PFSK-1 (cell line): Measurements from ENCODE around the gene OTUD3.

Experiments used
- FOXP2 ChIP-seq: optimal IDR thresholded peaks from 2 replicates; pipeline ENCODE3; 2011; ENCODE audit warnings: borderline replicate concordance, control low read depth, inconsistent platforms; ENCODE audit not compliant: insufficient read depth; ENCODE audit errors: extremely low read length, extremely low read depth
- POLR2AphosphoS5 ChIP-seq: IDR thresholded peaks from 2 replicates; pipeline ENCODE4 v1.6.1; 2012; ENCODE audit warnings: low read depth, mild to moderate bottlenecking, control low read depth, low read length, moderate library complexity
- SIN3A ChIP-seq: IDR thresholded peaks from 2 replicates; pipeline ENCODE4 v1.6.1; 2012; ENCODE audit warnings: mild to moderate bottlenecking, low read length, moderate library complexity, borderline replicate concordance; ENCODE audit not compliant: insufficient read depth
- TAF1 ChIP-seq: IDR thresholded peaks from 2 replicates; pipeline ENCODE4 v1.6.1; 2012; ENCODE audit warnings: low read length, control low read depth, borderline replicate concordance; ENCODE audit not compliant: insufficient read depth
- TF ChIP-seq, protein P1 (sequence below), 2 experiments: IDR thresholded peaks; 2 replicates each; pipeline versions ENCODE4 v1.6.1 to v1.8.0; 2011 to 2012; ENCODE audit warnings: low read depth in 2 of 2, low read length in 2 of 2, control low read depth in 1 of 2, inconsistent platforms in 1 of 2, mild to moderate bottlenecking in 1 of 2, moderate library complexity in 1 of 2; ENCODE audit not compliant: insufficient read depth in 1 of 2

OTUD3 gene

DNA sequence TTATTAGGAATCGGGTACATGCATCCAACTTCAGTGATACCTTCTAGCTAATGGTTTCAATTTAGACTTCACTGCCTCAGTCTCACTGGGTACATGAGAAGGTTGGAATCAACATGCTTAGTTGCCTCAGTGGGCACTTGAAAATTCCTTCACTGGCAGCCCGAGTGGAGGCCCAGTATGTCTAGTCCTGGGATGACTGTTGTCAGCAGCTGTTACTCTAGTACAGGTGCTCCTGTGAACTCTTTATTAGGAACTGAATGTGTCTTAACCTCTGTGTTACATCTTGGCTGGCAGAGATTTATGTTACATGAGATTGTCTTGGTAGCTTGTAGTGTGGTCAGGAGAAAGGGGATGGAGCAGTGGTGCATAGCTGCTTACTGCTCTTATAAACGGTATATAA lies 27.8 kb downstream of the OTUD3 start:
- TF ChIP-seq TAF1 (no peak), FOXP2 (no peak), POLR2AphosphoS5 (no peak), SIN3A (no peak)
- TF ChIP-seq, protein P1, sequence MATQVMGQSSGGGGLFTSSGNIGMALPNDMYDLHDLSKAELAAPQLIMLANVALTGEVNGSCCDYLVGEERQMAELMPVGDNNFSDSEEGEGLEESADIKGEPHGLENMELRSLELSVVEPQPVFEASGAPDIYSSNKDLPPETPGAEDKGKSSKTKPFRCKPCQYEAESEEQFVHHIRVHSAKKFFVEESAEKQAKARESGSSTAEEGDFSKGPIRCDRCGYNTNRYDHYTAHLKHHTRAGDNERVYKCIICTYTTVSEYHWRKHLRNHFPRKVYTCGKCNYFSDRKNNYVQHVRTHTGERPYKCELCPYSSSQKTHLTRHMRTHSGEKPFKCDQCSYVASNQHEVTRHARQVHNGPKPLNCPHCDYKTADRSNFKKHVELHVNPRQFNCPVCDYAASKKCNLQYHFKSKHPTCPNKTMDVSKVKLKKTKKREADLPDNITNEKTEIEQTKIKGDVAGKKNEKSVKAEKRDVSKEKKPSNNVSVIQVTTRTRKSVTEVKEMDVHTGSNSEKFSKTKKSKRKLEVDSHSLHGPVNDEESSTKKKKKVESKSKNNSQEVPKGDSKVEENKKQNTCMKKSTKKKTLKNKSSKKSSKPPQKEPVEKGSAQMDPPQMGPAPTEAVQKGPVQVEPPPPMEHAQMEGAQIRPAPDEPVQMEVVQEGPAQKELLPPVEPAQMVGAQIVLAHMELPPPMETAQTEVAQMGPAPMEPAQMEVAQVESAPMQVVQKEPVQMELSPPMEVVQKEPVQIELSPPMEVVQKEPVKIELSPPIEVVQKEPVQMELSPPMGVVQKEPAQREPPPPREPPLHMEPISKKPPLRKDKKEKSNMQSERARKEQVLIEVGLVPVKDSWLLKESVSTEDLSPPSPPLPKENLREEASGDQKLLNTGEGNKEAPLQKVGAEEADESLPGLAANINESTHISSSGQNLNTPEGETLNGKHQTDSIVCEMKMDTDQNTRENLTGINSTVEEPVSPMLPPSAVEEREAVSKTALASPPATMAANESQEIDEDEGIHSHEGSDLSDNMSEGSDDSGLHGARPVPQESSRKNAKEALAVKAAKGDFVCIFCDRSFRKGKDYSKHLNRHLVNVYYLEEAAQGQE (IDR thresholded peaks at IDR 0.05; ENCODE audit: insufficient read depth in 1 of 2, low read depth in 2 of 2, low read length in 2 of 2) = no peak

DNA sequence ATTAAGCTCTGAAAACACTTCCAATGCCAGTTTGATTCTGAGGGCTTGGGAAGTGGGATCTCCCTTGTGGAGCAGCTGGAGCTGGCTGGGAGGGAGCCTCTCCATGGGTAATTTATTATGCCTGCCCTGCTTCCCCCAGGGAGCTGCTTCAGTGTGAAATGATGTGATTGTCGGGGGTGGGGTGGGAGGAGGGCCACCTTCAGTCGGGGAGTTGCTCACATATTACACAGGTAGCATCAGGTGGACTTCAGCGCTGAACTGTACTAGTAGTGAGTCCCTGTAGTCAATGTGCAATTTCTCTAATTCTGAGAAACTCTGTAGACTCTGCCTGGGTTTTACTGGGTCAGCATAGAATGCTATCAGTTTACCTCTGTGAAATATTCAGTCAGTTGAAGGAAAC lies 28.5 kb downstream of the OTUD3 start:
- no peak for TF ChIP-seq SIN3A
- no peak for TF ChIP-seq POLR2AphosphoS5
- TF ChIP-seq, protein P1 (IDR thresholded peaks at IDR 0.05; ENCODE audit: insufficient read depth in 1 of 2, low read depth in 2 of 2, low read length in 2 of 2) = no peak
- no peak for TF ChIP-seq FOXP2
- no peak for TF ChIP-seq TAF1

DNA sequence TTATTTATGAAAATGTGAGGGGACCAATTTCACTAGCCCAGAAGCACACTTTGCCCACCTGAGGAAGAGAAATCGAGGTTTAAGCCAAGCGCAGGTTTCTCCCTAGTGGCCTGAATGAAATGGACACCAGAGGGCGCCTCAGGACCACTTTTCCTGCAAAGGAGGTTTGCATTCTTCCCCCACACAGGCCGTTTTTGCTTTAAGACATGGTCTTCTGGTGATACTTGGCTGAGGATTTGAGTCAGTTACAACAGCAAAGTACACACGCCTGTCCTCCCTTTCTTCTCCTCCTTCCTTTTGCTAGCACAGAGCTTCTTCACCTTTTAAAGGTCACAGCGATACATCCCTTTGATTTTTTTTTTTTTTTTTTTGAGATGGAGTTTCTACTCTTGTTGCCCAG lies 35.9 kb downstream of the OTUD3 start:
- TF ChIP-seq TAF1 = no peak
- TF ChIP-seq, protein P1 (IDR thresholded peaks at IDR 0.05; ENCODE audit: insufficient read depth in 1 of 2, low read depth in 2 of 2, low read length in 2 of 2) = no peak
- TF ChIP-seq FOXP2 = no peak

DNA sequence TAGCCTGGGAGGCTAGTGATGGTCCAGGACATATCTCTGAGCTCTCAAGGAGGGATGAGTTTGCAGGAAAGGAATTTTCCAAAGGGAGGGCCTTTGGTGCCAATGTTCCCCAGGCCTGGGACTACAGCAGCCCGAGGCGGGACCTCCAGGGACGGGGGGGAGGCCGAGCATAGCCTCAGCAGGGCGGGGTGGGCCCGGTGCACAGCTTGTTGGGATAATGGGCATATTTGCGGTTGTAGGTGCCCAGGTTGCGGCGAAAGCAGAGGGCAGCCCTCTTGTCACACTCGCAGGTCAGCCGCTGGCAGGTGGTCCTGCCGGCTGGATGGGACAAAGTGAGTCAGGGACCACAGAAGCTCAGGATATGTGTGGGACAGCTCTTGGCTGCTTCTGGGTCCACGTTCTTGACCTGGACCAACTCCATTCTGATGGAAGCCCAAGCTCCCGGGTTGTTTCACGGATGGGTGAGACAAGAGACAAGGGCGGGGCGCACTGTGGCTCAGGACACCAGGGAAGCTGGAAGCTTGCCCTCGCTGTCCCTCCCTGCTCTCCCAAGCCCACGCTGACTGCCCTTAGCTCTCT lies 38.0 kb downstream of the OTUD3 start:
- no peak for TF ChIP-seq SIN3A
- no peak for TF ChIP-seq TAF1
- TF ChIP-seq FOXP2 = no peak
- no peak for TF ChIP-seq POLR2AphosphoS5
- TF ChIP-seq, protein P1 (IDR thresholded peaks at IDR 0.05; ENCODE audit: insufficient read depth in 1 of 2, low read depth in 2 of 2, low read length in 2 of 2) = no peak

DNA sequence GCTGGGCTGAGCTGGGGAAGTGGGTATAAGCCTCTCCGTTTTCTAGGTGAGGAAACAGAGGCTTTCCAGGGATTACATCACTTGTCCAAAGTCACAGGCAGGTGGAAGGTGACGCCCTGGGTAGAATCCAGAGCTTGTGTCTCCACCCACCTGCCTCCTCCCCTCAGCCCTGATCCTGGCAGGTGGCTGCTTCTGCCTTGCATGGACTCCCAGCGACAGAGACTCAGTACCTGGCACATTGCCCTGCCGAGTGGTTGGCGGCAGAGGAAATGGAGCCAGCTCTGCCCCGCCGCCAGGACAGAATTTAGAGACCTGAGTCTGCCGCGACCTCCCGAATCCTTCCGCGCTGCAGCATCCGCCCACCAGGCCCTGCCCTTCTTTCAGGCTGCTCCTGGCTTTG lies 39.1 kb downstream of the OTUD3 start:
- no peak for TF ChIP-seq SIN3A
- TF ChIP-seq FOXP2 = no peak
- TF ChIP-seq, protein P1 (IDR thresholded peaks at IDR 0.05; ENCODE audit: insufficient read depth in 1 of 2, low read depth in 2 of 2, low read length in 2 of 2) = no peak
- no peak for TF ChIP-seq POLR2AphosphoS5
- no peak for TF ChIP-seq TAF1
